ENCODE data around the gene ZSCAN30. TPM values are rescaled to one million over a fixed set of nuclear protein-coding genes. Genes with fewer than 3 reads are reported as not detected.
A peak's percentile ranks its signal among the peaks of the same experiment; 100 is the strongest.

ZSCAN30 gene
- total RNA-seq, 1 donor from 2014 or later, result 18.8 TPM

DNA sequence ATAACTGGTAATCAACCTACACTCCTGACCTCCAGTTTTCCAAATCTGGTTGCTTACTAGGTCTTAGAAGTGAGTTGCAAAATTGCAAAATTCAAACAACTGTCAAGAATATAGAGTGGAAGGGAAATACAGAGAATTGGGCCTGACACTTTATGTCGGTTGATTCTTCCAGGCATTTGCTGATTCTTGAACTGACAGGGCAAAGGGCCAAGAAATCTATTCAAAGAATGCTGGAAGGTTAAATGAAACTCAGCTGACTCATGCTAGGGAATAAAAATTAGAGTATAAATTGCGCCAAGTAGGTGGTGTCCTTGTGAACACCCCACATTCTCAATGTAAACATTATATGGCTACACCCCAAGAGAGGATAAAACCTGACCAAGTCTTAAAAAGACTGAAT lies 21.5 kb upstream of the ZSCAN30 start:
- Histone ChIP-seq H3K27me3 (ENCODE audit: low read depth) (no peaks in the 10 kb centered on the region), H3K9me3 (peaks cover 74% of the 10 kb centered on the region), H3K27ac (no peak overlapping the region), H3K4me3 (no peak overlapping the region), H3K4me1 (no peaks in the 10 kb centered on the region), H3K36me3 (no peaks in the 10 kb centered on the region)
- intact Hi-C loops (cut with DNase I), result no loop called here
- no peak for DNase-seq
- TF ChIP-seq, protein P1, sequence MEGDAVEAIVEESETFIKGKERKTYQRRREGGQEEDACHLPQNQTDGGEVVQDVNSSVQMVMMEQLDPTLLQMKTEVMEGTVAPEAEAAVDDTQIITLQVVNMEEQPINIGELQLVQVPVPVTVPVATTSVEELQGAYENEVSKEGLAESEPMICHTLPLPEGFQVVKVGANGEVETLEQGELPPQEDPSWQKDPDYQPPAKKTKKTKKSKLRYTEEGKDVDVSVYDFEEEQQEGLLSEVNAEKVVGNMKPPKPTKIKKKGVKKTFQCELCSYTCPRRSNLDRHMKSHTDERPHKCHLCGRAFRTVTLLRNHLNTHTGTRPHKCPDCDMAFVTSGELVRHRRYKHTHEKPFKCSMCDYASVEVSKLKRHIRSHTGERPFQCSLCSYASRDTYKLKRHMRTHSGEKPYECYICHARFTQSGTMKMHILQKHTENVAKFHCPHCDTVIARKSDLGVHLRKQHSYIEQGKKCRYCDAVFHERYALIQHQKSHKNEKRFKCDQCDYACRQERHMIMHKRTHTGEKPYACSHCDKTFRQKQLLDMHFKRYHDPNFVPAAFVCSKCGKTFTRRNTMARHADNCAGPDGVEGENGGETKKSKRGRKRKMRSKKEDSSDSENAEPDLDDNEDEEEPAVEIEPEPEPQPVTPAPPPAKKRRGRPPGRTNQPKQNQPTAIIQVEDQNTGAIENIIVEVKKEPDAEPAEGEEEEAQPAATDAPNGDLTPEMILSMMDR (IDR thresholded peaks at IDR 0.05), result no peak
- ATAC-seq, result no peak

DNA sequence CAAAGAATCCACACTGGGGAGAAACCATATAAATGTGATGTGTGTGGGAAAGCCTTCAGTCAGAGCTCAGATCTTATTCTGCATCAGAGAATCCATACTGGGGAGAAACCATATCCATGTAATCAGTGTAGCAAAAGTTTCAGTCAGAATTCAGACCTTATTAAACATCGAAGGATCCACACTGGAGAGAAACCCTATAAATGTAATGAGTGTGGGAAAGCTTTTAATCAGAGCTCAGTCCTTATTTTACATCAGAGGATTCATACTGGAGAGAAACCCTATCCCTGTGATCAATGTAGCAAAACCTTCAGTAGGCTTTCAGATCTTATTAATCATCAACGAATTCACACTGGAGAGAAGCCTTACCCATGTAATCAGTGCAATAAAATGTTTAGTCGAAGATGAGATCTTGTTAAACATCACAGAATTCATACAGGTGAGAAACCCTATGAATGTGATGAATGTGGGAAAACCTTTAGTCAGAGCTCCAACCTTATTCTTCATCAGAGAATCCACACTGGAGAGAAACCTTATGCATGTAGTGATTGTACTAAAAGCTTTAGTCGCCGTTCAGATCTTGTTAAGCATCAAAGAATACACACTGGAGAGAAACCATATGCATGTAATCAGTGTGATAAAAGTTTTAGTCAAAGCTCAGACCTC lies 16.7 kb upstream of the ZSCAN30 start:
- DNase-seq (no peak), ATAC-seq (no peak)
- no peak overlapping the region for H3K27ac ChIP-seq
- TF ChIP-seq, protein P1 (IDR thresholded peaks at IDR 0.05), result no peak
- H3K9me3 ChIP-seq, result peaks cover 99% of the 10 kb centered on the region
- no peak overlapping the region for H3K4me3 ChIP-seq
- no peaks in the 10 kb centered on the region for H3K4me1 ChIP-seq
- H3K36me3 ChIP-seq, result peaks cover 6% of the 10 kb centered on the region
- H3K27me3 ChIP-seq (ENCODE audit: low read depth), result no peaks in the 10 kb centered on the region
- intact Hi-C loops (cut with DNase I), result no loop called here

GRCh38 chr18:35303610-35304009 lies 13.6 kb upstream of the ZSCAN30 start:
- Histone ChIP-seq H3K36me3 (peaks cover 12% of the 10 kb centered on the region), H3K27me3 (ENCODE audit: low read depth) (no peaks in the 10 kb centered on the region), H3K4me3 (no peak overlapping the region), H3K27ac (no peak overlapping the region), H3K9me3 (peaks cover 96% of the 10 kb centered on the region), H3K4me1 (no peaks in the 10 kb centered on the region)
- TF ChIP-seq, protein P1 (IDR thresholded peaks at IDR 0.05), result no peak
- no peak for DNase-seq
- ATAC-seq, result no peak
- intact Hi-C loops (cut with DNase I), result no loop called here

- ATAC-seq (no peak), DNase-seq (no peak)
- H3K27ac ChIP-seq, result no peak overlapping the region
- H3K36me3 ChIP-seq, result peaks cover 20% of the 10 kb centered on the region
- peaks cover 20% of the 10 kb centered on the region for H3K9me3 ChIP-seq
- no peaks in the 10 kb centered on the region for H3K27me3 ChIP-seq (ENCODE audit: low read depth)
- no peak overlapping the region for H3K4me3 ChIP-seq
- peaks cover 12% of the 10 kb centered on the region for H3K4me1 ChIP-seq
- TF ChIP-seq, protein P1 (IDR thresholded peaks at IDR 0.05), result no peak
- intact Hi-C loops (cut with DNase I), result no loop called here
Measured at GRCh38 chr18:35296060-35296459, 6.0 kb upstream of the ZSCAN30 start.

- no peak for DNase-seq
- TF ChIP-seq, protein P1 (IDR thresholded peaks at IDR 0.05), result no peak
- Histone ChIP-seq H3K27me3 (ENCODE audit: low read depth) (no peaks in the 10 kb centered on the region), H3K9me3 (no peaks in the 10 kb centered on the region), H3K27ac (no peak overlapping the region), H3K4me3 (peak overlapping the region; percentile 76), H3K4me1 (peaks cover 22% of the 10 kb centered on the region), H3K36me3 (peaks cover 7% of the 10 kb centered on the region)
- intact Hi-C loops (cut with DNase I), result no loop called here
- no peak for ATAC-seq
Measured at GRCh38 chr18:35291166-35291565, 1.1 kb upstream of the ZSCAN30 start.

Data from lower lobe of right lung (tissue), 2 donors.